ENCODE results near the gene SVEP1.

The SVEP1 gene

DNA sequence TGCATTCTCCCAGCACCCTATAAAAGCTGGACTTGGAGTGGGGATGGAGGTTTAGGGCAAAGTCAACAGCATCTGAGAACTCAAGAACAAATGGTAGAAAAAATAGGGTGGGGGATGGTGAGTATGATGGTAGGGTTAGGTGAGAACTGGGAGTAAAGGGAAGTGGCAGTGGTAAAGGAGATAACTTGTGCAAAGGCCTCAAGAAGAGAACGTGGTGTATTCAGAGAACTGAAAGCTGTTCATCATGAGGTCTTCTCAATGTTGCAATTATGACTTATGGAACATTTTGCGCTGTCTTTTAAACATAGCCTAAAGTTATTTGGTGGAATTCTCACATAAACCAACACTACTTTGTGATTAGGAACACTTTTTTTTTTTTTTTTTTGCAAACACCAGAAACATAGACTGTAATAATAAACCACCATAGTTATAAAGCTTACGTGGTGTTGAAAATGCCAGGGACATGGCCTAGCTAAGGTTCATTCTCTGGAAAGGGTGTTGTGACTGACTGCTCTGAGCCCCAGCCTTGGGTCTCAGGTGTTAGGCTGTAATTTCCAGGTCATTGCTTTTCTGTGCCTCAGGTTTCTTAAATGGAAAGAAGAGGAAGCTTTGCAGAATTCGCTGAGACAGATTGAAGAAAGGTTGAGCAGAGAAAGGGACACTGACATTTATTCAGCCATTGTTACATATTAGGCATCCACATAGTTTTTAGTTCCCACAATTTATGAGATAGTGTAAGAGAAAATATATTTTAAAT lies 222.7 kb downstream of the SVEP1 start:
- DNase-seq = no peak

DNA sequence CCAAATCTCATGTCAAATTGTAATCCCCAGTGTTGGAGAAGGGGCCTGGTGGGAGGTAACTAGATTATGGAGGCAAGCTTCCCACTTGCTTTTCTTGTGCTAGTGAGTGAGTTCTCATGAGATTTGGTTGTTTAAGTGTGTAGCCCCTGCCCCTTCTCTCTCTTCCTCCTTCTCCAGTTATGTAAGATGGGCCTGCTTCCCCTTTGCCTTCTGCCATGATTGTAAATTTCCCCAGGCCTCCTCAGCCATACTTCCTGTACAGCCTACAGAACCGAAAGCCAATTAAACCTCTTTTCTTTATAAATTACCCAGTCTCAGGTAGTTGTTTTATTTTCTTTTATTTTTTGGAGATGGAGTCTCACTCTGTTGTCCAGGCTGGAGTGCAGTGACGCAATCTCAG lies 223.6 kb downstream of the SVEP1 start:
- no peak for DNase-seq

DNA sequence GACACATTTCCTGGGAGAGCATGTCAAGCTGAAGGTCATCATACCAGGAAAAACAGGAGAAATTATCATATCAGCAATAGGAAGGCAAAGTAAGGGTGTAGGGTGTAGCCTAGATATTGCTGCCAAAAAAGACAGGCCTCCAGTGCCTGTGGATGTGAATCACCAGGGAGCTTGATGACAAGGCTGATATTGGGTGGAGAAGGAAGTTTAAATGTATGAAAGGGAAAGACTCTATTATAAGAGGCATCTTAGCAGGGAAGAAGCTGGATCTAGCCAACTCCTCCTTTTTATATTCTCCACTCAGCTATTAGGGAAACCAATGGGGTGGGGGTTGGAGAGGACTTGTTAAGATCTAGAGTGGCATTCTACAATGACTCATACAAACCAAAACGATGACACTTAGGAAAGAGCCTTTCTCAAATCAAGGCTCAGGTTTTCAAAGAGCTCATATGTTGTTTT lies 228.5 kb downstream of the SVEP1 start:
- DNase-seq = no peak

DNA sequence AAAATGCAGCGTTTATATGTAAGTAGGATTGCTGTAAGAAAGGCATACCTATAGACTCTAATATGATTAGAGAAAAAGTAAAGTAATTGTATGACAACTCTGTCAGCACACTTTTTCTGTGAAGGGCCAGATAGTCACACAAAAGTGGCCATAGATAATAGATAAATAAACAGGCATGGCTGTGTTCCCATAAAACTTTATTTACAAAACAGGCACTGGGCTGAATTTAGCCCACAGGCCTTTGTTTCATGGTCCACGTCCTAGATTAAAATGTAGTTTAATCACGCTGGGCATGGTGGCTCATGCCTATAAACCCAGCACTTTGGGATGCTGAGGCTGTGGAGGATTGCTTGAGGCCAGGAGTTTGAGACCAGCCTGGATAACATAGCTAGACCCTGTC lies 233.2 kb downstream of the SVEP1 start:
- DNase-seq = no peak

DNA sequence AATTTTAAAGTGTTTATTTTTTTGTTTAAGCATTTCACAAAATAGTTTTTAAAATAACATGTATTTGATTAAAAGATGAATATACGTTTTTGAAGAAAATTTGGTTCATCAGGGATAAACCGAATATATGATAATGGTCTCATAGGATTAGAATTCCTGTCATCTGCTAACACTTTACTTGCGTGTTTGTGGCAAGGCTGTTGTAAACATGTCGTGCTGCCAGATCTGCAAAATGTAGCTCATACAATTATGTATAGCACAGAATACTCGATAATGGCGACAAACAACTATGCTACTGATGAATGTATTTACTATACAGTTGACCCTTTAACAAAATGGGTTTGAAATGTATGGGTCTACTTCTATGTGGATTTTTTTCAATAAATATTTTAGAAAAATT lies 234.7 kb downstream of the SVEP1 start:
- DNase-seq = no peak

DNA sequence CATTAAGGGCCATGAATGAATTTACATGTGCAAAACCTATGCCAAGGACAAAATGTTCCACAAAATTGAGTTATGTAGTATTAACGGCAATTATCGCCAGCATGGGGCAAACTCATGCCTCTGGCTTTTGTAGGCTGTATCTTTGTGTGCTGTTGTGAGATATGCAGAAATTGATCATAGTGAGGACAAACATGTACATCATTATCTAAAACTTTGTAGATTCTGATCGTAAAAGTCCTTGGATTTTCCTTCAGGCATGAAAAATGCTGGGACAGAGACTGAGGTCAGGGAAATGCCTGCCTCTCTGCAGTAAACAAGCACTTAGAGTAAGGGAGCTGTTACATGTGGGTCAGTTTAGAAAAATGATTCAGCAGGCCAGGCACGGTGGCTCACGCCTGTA lies 236.0 kb downstream of the SVEP1 start:
- no peak for DNase-seq

DNA sequence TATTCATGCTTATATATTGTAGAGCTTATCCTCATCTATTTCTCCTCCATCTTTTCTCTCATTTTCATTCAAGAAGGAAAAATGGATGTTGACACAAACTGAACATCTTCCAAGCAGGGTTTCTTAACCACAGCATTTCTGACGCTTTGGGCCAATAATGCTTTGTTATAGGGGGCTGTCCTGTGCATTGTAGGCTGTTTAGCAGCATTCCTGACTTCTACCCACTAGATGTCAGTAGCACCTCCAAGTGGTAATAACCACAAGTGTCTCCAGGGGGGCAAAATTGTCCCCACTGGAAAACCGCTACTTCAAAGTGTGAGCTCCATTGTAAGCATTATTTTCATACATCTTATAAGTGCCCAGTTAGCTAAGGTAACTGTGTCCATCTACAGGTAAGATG lies 239.2 kb downstream of the SVEP1 start:
- no peak for DNase-seq

DNA sequence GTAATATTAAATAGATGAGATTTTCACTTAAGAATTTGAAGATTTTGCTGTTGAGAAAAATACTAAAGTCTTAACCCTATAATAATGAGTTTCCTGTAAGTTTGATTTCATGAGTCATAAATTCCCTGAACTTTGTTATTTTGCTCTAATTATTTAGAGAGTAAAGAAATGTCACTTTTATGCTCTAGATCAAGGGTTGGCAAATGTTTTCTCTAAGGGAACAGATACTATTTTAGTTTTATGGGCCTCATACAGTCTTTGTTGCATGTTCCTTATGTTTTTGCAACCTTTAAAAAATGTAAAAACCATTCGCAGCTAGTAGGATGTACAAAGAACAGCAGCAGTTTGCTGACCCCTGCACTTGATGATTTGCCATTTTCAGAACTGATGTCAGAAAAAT lies 241.4 kb downstream of the SVEP1 start:
- DNase-seq = no peak

DNA sequence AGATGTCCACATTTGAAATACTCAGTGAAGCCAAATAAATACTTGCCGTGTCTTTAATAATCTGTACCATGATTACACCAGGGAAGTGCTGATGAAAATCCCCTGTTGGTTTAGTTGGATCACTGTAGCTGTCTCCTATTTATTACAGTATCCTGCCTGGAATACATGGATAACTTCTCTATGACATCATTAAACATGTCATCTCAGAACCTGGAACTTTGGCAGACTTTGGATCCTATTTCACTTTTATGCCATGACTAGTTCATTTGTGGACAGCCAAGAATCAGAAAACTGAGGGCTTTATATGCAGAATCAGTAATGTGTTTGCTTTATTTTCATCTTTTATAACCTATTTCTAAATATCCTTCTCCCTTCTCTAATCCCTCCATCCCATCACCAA lies 241.8 kb downstream of the SVEP1 start, which contains the start of gene TXNDC8:
Gene TXNDC8 (minus strand): TSS at position 137 of the 400 bp plus-strand sequence.
- no peak for DNase-seq

DNA sequence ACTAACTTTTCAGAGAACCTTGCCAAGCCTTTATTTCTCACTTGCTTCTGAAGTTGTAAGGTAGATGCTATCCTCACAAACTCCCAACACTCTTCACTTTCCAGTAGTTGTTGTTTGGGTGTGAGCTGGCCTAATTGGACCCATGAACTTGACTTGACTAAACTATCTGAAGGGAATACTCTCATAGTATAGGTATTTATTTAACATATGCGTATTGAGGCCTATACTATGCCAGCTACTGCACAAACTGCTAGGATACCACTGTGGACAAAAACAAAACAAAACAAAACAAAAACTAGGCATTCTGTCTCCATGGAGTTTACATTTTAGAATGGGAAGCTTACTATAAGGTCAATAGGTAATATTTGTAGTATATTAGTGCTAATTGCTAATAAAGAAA lies 243.2 kb downstream of the SVEP1 start:
- DNase-seq = no peak

DNA sequence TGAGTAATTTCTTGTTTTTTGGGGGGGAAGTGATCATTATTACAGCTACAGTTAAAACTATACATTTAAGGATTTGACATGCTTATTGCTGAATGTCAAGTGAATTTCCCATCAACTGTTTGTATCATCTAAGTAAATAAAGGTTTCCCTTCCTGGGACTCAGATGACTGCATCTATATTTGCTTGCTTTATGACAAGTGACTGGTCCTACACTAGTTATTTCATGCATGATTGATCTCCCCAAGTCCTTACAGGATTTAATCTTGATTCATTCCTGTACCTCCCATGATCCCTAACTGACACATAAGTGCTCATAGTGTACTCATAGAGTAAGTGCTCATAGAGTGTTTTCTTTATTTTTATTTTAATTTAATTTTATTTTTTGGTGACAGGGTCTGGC lies 244.7 kb downstream of the SVEP1 start:
- no peak for DNase-seq

DNA sequence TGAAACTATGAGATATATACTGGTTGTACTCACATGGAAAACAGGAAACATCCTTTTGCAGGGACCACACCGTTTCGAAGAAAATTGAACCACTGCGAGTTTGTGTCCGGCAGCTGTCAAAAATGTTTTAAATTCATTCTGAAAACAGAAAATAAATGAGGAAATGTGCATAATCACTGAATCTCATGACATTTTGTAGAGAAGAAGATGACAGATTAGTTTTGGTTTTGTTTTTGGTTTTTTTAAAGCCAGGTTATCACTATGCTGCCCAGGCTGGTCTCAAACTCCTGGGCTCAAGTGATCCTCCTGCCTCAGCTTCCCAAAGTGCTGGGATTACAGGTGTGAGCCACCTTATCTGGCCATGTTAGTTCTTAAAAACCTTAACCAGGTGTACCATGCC lies 245.4 kb downstream of the SVEP1 start:
- no peak for DNase-seq

DNA sequence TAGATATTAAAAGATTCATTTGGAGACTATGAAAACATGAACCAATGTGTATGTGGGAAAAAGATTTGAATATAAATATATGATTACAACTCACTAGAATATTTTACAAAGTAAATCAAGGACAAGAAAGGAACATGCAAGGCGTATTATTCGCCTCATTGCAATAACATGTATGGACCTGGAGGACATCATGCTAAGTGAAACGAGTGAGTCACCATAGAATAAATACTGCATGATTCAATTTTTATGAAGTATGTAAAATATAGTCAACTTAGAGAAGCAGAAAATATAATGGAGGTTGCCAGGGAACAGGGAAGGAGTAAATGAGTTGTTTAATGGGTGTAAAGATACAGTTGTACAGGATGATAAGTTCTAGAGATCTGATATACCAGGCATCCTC lies 246.8 kb downstream of the SVEP1 start:
- no peak for DNase-seq

DNA sequence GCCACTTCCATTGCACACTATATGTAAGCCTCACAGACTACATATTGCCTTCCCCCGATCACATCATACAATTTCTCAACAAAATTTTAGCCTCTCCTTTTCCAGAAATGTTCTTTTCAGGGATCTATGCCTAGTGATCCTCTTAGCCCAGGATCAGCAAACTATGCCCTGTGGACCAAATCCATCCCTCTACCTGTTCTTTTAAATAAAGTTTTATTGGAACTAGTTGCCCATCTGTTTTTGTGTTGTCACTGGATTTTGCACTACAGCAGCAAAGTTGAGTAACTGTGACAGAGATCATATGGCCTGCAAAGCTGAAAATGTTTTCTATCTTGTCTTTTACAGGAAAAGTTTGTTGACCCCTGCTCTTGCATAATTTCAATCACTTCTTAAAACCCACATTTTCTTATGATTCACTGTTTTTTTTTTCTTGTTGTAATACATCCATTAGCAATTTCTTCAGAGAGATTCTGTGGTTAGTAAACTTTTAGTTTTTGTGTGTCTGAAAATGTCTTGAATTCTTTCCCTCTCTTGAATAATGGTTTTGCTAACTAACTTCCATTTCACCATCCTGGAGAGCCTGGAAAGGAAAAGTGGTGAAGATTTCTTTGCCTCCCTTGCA lies 248.9 kb downstream of the SVEP1 start:
- no peak for DNase-seq

DNA sequence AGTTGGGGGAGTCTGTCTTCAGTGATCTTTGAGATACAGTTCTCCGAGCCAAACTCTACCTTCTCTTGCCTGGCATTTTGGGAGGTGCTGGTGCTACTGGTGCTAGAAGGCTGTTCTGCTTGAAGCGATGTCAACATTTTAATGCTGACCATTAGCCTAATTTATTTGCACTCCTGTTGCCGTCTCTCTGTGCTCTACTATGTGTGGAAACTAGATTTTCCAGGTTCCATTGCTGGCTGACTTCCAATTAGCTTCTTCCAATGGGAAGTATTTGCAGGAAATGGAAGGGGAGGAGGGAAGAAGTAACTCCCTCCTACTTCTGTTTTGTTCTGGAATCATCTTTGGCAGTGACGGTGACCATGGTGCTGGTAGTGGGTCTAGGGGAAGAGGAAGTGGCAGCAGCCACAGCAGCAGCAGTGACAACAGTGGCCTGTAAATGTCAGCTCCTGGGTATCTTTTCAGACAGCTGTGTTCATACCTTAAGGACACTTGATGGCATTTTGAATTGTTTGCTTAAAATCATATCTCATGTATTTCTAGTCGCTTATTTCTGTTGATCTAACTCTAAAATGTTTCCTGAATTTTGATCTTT lies 249.8 kb downstream of the SVEP1 start:
- DNase-seq = no peak

DNA sequence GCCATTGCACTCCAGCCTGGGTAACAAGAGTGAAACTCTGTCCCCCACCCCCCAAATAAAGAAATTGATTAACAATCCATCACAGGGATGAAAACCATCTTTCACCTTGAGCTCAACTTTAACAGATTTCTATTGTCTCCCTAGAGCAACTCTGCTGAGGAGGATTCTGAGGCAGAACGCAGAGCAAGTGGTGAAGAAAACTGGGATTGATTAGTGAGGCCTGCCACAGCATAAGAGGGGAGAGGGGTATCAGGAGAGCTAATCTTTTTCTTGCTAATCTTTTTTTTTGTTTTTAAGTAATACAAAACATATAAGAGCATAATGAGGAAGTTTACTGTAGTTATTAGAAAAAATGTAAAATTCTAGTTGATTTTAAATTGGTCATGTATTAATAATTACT lies 250.8 kb downstream of the SVEP1 start:
- no peak for DNase-seq

DNA sequence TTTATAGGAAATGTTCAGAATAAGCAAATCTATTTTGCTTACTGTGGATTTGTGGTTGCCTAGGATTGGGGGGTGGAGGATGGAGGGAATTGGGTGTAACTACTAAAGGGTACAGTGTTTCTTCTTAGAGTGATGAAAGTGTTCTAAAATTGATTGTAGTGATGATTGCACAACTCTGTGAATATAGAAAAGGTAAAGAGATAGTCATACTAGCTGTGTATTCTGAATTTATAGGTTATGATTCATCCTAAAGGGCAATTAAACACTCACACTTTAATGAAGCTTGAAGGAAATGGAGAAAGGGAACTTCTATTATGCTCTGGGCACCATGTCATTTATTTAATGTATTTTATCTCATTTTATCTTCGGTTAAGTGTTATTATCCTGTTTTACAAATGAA lies 251.8 kb downstream of the SVEP1 start:
- DNase-seq = no peak

DNA sequence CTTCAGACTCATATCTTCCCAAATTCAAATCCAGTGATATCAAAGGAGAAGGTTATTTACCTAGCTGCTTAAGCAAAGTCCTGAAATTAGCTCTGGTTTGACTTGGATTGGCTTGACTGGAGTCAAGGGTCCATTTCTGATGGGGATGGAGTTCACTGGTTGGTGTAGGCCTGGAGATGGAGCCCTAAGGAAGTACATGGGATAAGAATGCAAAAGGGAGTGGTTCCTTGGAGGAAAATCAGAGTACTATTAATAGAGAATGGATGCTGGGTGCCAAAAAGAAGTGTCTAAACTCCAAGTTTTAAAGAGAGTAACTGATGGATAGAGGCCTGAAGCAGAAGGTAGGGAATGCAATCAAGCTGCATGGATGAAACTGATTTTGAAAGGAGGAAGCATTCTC lies 255.7 kb downstream of the SVEP1 start:
- DNase-seq = no peak

DNA sequence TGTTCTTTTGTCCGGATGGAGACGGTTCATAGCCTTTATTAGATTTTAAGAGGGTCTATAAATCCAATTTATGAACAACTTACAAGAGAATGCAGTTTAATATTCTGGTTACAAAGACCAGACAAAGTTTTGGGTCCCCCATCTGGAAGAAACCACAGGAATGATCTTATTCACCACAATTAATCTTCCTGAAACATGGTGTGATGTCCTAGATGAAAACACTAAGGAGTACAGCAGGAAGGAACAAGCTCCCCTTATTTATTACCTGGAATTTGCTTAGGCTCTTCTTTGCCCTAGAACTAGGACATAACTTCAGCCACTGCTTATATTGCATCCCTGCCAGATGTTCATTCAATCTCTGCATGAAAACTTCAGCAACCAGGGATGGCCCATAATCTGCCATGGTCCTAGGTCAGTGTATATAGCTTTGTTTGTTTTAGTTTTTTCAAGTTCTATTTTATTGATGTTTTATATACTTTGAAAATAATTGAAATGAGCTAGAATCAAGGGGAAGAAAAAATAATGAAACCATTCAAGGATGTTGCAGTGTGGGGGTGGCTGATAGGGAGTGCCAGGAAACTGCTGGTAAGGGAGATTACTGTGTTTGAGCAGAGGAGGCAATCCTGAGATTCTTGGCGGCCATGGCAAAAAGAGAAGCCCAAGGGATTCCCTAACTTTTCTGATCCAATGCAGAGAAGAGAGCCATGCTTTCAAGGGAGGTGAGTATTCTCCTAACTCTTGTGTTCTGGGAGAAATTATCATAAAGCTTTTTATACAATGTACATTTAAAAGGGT lies 258.7 kb downstream of the SVEP1 start:
- no peak for DNase-seq

DNA sequence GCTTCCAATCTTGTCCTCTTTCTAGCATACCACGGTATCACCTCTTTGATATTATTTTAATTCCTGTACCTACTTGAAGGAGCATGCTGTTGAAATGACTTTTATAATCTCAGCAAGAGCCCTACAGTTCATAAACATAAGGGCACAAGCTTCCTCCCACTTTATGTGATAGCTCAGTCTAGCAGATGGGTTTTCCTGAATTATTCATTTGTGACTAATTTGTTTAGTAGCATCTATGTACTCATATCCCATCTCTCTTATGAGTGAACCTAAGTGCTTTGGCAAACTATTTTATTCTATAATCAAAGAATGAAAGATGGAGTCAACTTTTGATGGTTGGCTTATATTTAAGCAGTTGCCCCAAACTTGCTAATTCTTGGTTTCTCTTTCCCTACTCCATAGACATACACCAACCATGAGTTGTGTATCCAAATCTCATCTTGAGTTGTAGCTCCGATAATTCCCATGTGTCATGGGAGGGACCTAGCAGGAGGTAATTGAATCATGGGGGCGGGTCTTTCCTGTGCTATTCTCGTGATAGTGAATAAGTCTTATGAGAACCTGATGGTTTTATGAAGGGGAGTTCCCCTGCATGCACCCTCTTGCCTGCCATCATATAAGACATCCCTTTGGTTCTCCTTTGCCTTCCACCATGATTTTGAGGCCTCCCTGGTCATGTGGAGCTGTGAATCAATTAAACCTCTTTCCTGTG lies 259.6 kb downstream of the SVEP1 start:
- DNase-seq = no peak

DNA sequence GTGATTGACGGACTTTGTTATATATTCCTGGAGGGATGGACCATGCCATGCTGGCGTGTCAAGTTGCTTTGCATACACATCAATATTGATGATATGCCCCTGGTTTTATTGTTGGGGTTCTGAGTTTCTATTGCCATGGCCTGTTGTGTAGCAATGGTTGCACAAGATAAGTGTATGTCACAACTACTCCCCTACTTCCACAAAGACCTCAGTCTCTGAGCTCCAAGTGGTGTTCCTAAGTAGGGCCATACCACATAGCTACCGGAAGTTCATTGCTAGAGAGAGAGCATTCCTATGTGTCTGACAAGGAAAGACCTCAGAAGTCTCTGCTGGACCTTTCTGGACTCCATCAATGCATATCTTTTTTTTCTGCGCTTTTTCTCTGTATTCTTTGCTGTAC lies 261.6 kb downstream of the SVEP1 start:
- DNase-seq = no peak

DNA sequence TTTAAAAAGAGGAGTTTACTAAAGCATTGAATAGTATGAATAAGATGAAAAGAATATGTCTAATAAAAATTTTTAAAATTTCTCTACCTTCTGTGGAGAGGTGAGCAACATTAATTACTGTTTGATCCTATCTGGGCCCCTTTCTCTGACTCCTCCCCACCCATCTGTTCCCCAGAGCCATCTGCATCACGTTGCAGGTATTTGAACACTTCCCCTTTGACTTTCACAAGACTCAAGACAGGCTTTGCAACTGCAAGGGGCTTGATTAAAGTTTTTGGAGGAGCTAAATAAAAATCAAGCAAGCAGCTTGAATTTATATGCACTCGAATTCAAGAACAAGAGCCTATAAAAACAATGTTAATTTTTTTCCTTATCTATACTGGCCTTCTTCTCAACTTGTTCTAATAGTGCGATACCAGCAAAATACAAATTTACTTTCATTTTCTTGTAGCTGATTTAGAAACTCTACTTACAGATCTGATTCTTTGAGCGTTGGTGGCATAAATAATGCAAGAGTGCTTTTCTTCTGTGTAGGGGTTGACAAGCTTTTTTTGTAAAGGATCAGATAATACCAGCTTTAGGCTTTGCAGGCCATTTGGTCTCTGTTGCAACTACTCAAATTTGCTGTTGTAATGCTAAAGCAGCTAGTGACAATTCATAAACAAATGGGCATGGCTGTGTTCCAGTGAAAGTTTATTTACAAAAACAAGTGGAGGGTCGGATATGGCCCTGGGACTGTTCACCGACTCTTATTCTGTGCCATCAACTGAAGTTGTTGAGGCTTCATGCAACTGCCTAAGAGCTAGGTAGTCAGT lies 263.1 kb downstream of the SVEP1 start:
- no peak for DNase-seq

Data from stimulated activated CD4-positive, alpha-beta T cell treated with anti-CD3 and anti-CD28 coated beads, Interleukin-2, amount 100 ng/mL, for 48 hours (primary cell).